GM12874 (cell line): ENCODE results near the gene MUC15.

ENCODE experiments used
- CTCF ChIP-seq: IDR thresholded peaks from 2 replicates; pipeline ENCODE4 v1.5.1; 2011; ENCODE audit warnings: low read depth, mild to moderate bottlenecking, control low read depth, low read length, moderate library complexity; ENCODE audit not compliant: insufficient read depth

Gene MUC15

GRCh38 chr11:26512196-26512595 is 59.9 kb downstream of the MUC15 start:
- no peak for TF ChIP-seq CTCF

- no peak for TF ChIP-seq CTCF
Observed at GRCh38 chr11:26510756-26511155, 61.3 kb downstream of the MUC15 start.

- TF ChIP-seq CTCF = no peak
Observed at GRCh38 chr11:26510164-26510563, 61.9 kb downstream of the MUC15 start.
